PFSK-1 (cell line): ENCODE results near the gene ZNF320. TPM values are rescaled to one million over a fixed set of nuclear protein-coding genes. Genes with fewer than 3 reads are reported as not detected.

Experiments
- FOXP2 ChIP-seq: optimal IDR thresholded peaks from 2 replicates; pipeline ENCODE3; 2011; ENCODE audit warnings: borderline replicate concordance, control low read depth, inconsistent platforms; ENCODE audit not compliant: insufficient read depth; ENCODE audit errors: extremely low read length, extremely low read depth
- POLR2AphosphoS5 ChIP-seq: IDR thresholded peaks from 2 replicates; pipeline ENCODE4 v1.6.1; 2012; ENCODE audit warnings: low read depth, mild to moderate bottlenecking, control low read depth, low read length, moderate library complexity
- SIN3A ChIP-seq: IDR thresholded peaks from 2 replicates; pipeline ENCODE4 v1.6.1; 2012; ENCODE audit warnings: mild to moderate bottlenecking, low read length, moderate library complexity, borderline replicate concordance; ENCODE audit not compliant: insufficient read depth
- TAF1 ChIP-seq: IDR thresholded peaks from 2 replicates; pipeline ENCODE4 v1.6.1; 2012; ENCODE audit warnings: low read length, control low read depth, borderline replicate concordance; ENCODE audit not compliant: insufficient read depth
- polyA plus RNA-seq: library from polyadenylated mRNA; unstranded; fragments of >200 nt; gene quantifications from one replicate; pipeline ENCODE4 v1.2.1, GENCODE V29; 2012; ENCODE audit warnings: low read depth, missing spikeins; ENCODE audit not compliant: insufficient read length
- TF ChIP-seq, protein P1 (sequence below), 2 experiments: IDR thresholded peaks; 2 replicates each; pipeline versions ENCODE4 v1.6.1 to v1.8.0; 2011 to 2012; ENCODE audit warnings: low read depth in 2 of 2, low read length in 2 of 2, control low read depth in 1 of 2, inconsistent platforms in 1 of 2, mild to moderate bottlenecking in 1 of 2, moderate library complexity in 1 of 2; ENCODE audit not compliant: insufficient read depth in 1 of 2

The ZNF320 gene
- not detected for polyA plus RNA-seq

DNA sequence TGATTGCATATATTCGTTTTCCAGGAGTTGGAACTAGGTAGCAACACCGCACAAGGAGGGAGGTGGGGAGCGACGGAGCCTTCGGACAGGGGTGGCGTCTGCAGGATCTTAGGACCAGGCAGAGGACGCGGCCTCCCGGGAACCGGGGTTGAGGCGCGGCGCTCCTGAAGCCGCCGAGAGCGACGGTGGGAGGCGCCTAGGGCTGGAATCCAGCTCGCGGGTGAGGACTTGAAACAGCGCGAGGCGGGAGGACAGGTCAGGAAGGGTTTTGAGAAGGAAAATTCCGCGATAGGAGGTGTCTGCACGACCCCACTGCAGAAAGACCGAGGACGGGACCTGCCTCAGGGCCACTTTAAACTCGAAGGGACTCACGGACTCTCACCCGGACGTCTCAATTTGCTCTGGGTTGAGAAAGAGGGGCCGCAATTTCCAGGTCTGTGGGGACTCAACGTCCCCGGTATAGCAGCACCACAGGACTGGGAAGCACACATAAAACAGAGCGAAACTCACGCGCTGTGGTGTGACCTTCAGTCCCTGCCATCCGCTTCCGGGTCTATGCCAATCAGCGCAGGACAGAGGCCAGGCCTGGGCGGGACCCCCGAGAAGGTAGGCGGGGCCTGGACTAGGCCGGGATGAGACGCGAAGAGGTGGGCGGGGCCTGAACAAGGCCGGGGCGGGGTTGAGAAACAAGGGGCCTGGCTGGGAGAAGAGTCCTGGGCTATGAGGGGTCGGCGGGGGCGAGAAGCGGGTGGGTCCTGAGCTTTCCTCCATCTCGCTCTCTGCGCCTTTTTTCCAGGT lies at the start of gene ZNF320:
TSS of gene ZNF320 (minus strand) at position 498 of the 798 bp plus-strand sequence. CDS start 7,380 bp downstream, outside the sequence.
- TF ChIP-seq POLR2AphosphoS5 = peak; percentile 17; the same call in 1 of the 2 replicates
- TF ChIP-seq, protein P1, sequence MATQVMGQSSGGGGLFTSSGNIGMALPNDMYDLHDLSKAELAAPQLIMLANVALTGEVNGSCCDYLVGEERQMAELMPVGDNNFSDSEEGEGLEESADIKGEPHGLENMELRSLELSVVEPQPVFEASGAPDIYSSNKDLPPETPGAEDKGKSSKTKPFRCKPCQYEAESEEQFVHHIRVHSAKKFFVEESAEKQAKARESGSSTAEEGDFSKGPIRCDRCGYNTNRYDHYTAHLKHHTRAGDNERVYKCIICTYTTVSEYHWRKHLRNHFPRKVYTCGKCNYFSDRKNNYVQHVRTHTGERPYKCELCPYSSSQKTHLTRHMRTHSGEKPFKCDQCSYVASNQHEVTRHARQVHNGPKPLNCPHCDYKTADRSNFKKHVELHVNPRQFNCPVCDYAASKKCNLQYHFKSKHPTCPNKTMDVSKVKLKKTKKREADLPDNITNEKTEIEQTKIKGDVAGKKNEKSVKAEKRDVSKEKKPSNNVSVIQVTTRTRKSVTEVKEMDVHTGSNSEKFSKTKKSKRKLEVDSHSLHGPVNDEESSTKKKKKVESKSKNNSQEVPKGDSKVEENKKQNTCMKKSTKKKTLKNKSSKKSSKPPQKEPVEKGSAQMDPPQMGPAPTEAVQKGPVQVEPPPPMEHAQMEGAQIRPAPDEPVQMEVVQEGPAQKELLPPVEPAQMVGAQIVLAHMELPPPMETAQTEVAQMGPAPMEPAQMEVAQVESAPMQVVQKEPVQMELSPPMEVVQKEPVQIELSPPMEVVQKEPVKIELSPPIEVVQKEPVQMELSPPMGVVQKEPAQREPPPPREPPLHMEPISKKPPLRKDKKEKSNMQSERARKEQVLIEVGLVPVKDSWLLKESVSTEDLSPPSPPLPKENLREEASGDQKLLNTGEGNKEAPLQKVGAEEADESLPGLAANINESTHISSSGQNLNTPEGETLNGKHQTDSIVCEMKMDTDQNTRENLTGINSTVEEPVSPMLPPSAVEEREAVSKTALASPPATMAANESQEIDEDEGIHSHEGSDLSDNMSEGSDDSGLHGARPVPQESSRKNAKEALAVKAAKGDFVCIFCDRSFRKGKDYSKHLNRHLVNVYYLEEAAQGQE (IDR thresholded peaks at IDR 0.05; ENCODE audit: insufficient read depth in 1 of 2, low read depth in 2 of 2, low read length in 2 of 2) = no peak

DNA sequence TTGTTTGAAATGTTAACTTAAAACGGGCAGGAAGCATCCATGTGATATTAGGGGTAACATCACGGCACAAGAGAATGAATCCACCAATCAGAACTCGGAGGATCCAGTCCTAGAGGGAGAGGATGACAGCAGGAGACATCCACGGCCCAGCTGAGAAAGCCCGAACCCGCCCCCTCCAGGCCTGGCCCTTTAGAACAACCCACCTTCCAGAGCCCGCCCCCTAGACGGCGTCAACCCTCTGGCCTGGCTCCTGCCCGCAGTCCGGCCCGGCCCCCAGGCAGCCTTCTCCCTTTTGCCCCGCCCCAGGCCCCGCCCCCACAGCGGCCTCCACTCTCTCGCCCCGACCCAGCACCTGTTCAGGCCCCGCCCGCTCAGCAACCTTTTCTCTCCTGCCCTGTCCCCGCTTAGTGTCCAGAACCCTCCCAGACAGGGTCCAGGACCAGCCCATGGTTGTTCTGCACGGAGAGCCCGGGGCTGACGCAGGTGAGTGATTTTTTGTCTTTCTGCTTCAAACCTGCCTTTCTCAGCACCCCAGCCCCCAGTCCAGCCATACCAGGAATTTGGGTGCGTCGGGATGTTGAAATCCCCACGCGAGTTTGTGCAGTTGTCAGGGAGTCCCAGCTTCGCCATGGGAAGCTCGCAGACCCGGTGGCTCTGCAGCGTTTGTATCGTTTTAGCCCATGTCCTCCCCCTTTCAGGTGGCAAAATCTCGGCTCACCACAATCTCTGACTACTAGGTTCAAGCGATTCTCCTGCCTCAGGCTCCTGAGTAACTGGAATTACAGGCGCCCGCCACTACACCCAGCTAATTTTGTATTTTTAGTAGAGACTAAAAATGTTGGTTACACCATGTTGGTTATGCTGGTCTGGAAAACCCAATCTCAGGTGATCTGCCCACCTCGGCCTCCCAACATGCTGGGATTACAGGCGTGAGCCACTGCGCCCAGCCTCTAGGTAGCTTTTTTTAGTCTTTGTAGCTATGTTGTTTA lies 49.2 kb upstream of the ZNF320 start:
- TF ChIP-seq SIN3A = no peak
- TF ChIP-seq FOXP2 = no peak
- TF ChIP-seq, protein P1 (IDR thresholded peaks at IDR 0.05; ENCODE audit: insufficient read depth in 1 of 2, low read depth in 2 of 2, low read length in 2 of 2) = no peak
- no peak for TF ChIP-seq POLR2AphosphoS5
- no peak for TF ChIP-seq TAF1

GRCh38 chr19:52945652-52946321 lies 48.4 kb upstream of the ZNF320 start:
- TF ChIP-seq, protein P1 (IDR thresholded peaks at IDR 0.05; ENCODE audit: insufficient read depth in 1 of 2, low read depth in 2 of 2, low read length in 2 of 2) = no peak
- TF ChIP-seq TAF1 (no peak), FOXP2 (no peak), POLR2AphosphoS5 (no peak), SIN3A (no peak)

DNA sequence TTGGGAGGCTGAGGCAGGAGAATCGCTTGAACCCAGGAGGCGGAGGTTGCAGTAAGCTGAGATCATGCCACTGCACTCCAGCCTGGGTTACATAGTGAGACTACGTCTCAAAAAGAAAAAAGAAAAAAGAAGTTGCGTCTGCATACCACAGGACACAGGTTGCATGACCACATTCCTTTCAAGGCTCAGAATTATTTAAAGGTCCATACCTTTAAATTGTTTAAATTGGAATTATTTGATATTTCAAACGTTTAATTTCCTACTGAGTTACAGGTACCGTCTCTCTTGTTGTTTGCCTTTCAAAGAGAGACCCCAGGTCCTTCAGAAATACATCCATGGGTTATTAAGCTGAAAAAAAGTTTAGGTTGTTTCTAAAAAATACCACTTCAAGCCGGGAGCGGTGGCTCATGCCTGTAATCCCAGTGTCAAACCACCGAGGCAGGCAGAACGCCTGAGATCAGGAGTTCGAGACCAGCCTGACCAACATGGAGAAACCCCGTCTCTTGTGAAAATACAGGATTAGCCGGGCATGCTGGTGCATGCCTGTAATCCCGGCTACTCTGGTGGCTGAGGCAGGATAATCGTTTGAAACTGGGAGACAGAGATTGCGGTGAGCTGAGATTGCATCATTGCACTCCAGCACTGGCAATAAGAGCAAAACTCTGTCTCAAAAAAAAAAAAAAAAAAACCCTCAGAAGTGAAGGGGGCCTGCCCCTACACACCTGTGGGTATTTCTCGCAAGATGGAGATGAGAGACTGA lies 46.6 kb upstream of the ZNF320 start:
- no peak for TF ChIP-seq SIN3A
- TF ChIP-seq, protein P1 (IDR thresholded peaks at IDR 0.05; ENCODE audit: insufficient read depth in 1 of 2, low read depth in 2 of 2, low read length in 2 of 2) = no peak
- no peak for TF ChIP-seq FOXP2
- TF ChIP-seq TAF1 = no peak
- TF ChIP-seq POLR2AphosphoS5 = no peak
